Panc1 (cell line): ENCODE data around the gene SLC16A12. TPM values are rescaled to one million over a fixed set of nuclear protein-coding genes. Genes with fewer than 3 reads are reported as not detected.

ENCODE experiments used
- ATAC-seq: fragments of 200-7000 bp; cut with Tn5 transposase; 2 replicates; pipeline ENCODE4 v1.9.1; 2020; ENCODE audit warnings: mild to moderate bottlenecking, moderate library complexity
- BruUV-seq: library from RNA; stranded (reverse); fragments of 400-500 nt; replicated peaks from 2 replicates; lab custom pipeline; 2021; lab: Mats Ljungman, UMichigan
- CTCF ChIA-PET: fragments of 300-600 bp; sonication (Branson Sonifier 250); formaldehyde crosslinking; loops from one replicate; lab custom pipeline; 2022; ENCODE audit warnings: antibody characterized with exemption; lab: Charles Lee
- POLR2A ChIA-PET: fragments of 300-600 bp; sonication (Branson Sonifier 250); formaldehyde crosslinking; loops from one replicate; lab custom pipeline; 2022; ENCODE audit warnings: antibody characterized with exemption; lab: Charles Lee
- DNase-seq: peaks from one replicate; pipeline ENCODE4 v3.0.0-alpha.2; 2010; ENCODE audit warnings: low read depth, low spot score
- H3K27ac ChIP-seq: 2 replicates; pipeline ENCODE4 v1.5.1; 2011; ENCODE audit warnings: mild to moderate bottlenecking, low read length, inconsistent platforms
- H3K27me3 ChIP-seq: fragments of 200-500 bp; sonication (Bioruptor generic); 2 replicates; pipeline ENCODE4 v1.6.0; 2014; ENCODE audit warnings: low read length, inconsistent platforms; ENCODE audit not compliant: control insufficient read depth, insufficient read depth
- H3K36me3 ChIP-seq: fragments of 200-500 bp; sonication (Bioruptor generic); 2 replicates; pipeline ENCODE4 v1.5.1; 2014; ENCODE audit warnings: inconsistent platforms, mild to moderate bottlenecking, low read length, moderate library complexity; ENCODE audit not compliant: control insufficient read depth, insufficient read depth
- H3K4me1 ChIP-seq: 2 replicates; pipeline ENCODE4 v1.5.1; 2011; ENCODE audit warnings: inconsistent platforms, mild to moderate bottlenecking, low read length, moderate library complexity; ENCODE audit not compliant: control insufficient read depth, insufficient read depth
- H3K4me3 ChIP-seq, 2 experiments: 2 replicates each; pipeline ENCODE4 v1.5.1; 2011 to 2012; ENCODE audit warnings: low read depth in 2 of 2, low read length in 2 of 2, mild to moderate bottlenecking in 2 of 2, inconsistent platforms in 1 of 2, moderate library complexity in 1 of 2
- H3K9me3 ChIP-seq: fragments of 200-500 bp; sonication (Bioruptor generic); 2 replicates; pipeline ENCODE4 v1.5.1; 2014; ENCODE audit warnings: low read depth, mild to moderate bottlenecking, inconsistent platforms, low read length, moderate library complexity; ENCODE audit not compliant: control insufficient read depth, insufficient read depth
- CTCF ChIP-seq: fragments of 450-650 bp; IDR thresholded peaks from 2 replicates; pipeline ENCODE4 v1.5.1; 2017; ENCODE audit warnings: mild to moderate bottlenecking
- POLR2AphosphoS5 ChIP-seq: IDR thresholded peaks from 2 replicates; pipeline ENCODE4 v1.6.1; 2012; ENCODE audit warnings: mild to moderate bottlenecking, low read depth, low read length, moderate library complexity
- REST ChIP-seq, 2 experiments: IDR thresholded peaks; 2 replicates each; pipeline ENCODE4 v1.6.1; 2011 to 2012; ENCODE audit warnings: low read depth in 2 of 2, control low read depth in 1 of 2, low read length in 1 of 2, mild to moderate bottlenecking in 1 of 2, moderate library complexity in 1 of 2; ENCODE audit not compliant: insufficient read depth in 1 of 2
- SIN3A ChIP-seq: IDR thresholded peaks from 2 replicates; pipeline ENCODE4 v1.6.1; 2012; ENCODE audit warnings: low read depth, mild to moderate bottlenecking, low read length, moderate library complexity, borderline replicate concordance; ENCODE audit not compliant: insufficient read depth
- TCF7L2 ChIP-seq: IDR thresholded peaks from 2 replicates; pipeline ENCODE4 v1.6.1; 2011; ENCODE audit warnings: mild to moderate bottlenecking, low read depth, low read length, inconsistent platforms
- in situ Hi-C: cut with HindIII; loops from 2 replicates; pipeline ENCODE4 v1.10.0; 2016; ENCODE audit warnings: low sequenced_read_pairs, low pct_unique_long_range_greater_than_20kb
- intact Hi-C: fragments of 100-400 bp; cut with micrococcal nuclease; formaldehyde crosslinking; loops from one replicate; pipeline ENCODE4 v1.10.0; 2022; ENCODE audit not compliant: unreplicated experiment
- total RNA-seq: library from RNA; stranded (reverse); gene quantifications from one replicate; pipeline ENCODE4 v1.2.1, GENCODE V29; 2021; ENCODE audit not compliant: unreplicated experiment

Gene SLC16A12
- total RNA-seq, 1 experiment from 2014 or later: not detected

GRCh38 chr10:89524279-89524678, 11.1 kb downstream of the SLC16A12 start:
- Histone ChIP-seq H3K27me3 (peaks cover 3% of the 10 kb centered on the region), H3K4me1 (no peaks in the 10 kb centered on the region), H3K27ac (no peak overlapping the region), H3K4me3 (no peak overlapping the region), H3K9me3 (no peaks in the 10 kb centered on the region), H3K36me3 (no peaks in the 10 kb centered on the region)
- intact Hi-C loops: no loop called here
- BruUV-seq: no TSS peak
- CTCF ChIA-PET: no interaction called here
- no peak for TF ChIP-seq SIN3A
- TF ChIP-seq REST (IDR thresholded peaks at IDR 0.05; ENCODE audit: insufficient read depth in 1 of 2, low read depth in 2 of 2, low read length in 1 of 2): no peak
- TF ChIP-seq CTCF: no peak
- TF ChIP-seq TCF7L2: no peak
- no peak for TF ChIP-seq POLR2AphosphoS5
- DNase-seq: no peak
- ATAC-seq: no peak
- POLR2A ChIA-PET: no interaction called here
- in situ Hi-C loops: no loop called here

GRCh38 chr10:89523274-89523673, 12.1 kb downstream of the SLC16A12 start:
- no TSS peak for BruUV-seq
- H3K27ac ChIP-seq: no peak overlapping the region
- CTCF ChIA-PET: no interaction called here

More at GRCh38 chr10:89523274-89523673, 12.1 kb downstream of the SLC16A12 start:
- intact Hi-C loops: no loop called here
- POLR2A ChIA-PET: no interaction called here
- H3K4me1 ChIP-seq: no peaks in the 10 kb centered on the region
- no peaks in the 10 kb centered on the region for H3K36me3 ChIP-seq
- TF ChIP-seq SIN3A (no peak), REST (IDR thresholded peaks at IDR 0.05; ENCODE audit: insufficient read depth in 1 of 2, low read depth in 2 of 2, low read length in 1 of 2) (no peak), TCF7L2 (no peak), CTCF (no peak), POLR2AphosphoS5 (no peak)
- no peaks in the 10 kb centered on the region for H3K9me3 ChIP-seq
- DNase-seq (no peak), ATAC-seq (no peak)
- in situ Hi-C loops: no loop called here
- H3K4me3 ChIP-seq: no peak overlapping the region
- H3K27me3 ChIP-seq: no peaks in the 10 kb centered on the region
